ENCODE measurements around the gene FAP. TPM values are rescaled to one million over a fixed set of nuclear protein-coding genes. Genes with fewer than 3 reads are reported as not detected.
A peak's percentile ranks its signal among the peaks of the same experiment; 100 is the strongest.

FAP gene
- total and polyA plus RNA-seq, 2 experiments from 2014 or later: not detected

DNA sequence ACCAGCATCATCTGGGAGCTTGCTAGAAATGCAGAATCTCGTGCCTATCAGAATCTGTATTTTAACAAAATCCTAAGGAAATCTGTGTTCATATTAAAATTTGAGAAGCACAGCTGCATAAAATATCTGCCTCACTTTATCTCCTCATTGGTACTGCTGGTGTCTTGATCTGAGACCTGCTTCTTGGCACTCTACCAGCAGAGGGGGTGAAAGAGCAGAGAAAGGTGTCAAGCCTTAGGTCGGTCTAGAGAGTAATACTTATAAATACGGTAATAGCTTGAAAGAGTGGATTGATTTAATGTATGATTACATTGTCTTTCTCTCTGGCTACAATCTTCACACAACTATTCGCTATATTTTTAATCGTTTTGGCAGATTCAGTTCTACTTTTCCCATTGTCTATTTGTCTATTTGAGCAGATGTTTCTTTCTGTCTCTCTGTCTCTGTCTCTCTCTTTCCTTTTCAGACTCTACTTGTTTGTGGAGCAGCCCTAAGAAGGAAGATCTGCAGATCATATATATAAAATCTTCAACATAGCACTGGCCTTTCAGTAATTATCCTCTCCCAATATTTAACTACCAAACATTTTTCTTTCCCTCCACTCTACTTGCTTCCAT lies 89.5 kb downstream of the FAP start:
- TF ChIP-seq, protein P1, sequence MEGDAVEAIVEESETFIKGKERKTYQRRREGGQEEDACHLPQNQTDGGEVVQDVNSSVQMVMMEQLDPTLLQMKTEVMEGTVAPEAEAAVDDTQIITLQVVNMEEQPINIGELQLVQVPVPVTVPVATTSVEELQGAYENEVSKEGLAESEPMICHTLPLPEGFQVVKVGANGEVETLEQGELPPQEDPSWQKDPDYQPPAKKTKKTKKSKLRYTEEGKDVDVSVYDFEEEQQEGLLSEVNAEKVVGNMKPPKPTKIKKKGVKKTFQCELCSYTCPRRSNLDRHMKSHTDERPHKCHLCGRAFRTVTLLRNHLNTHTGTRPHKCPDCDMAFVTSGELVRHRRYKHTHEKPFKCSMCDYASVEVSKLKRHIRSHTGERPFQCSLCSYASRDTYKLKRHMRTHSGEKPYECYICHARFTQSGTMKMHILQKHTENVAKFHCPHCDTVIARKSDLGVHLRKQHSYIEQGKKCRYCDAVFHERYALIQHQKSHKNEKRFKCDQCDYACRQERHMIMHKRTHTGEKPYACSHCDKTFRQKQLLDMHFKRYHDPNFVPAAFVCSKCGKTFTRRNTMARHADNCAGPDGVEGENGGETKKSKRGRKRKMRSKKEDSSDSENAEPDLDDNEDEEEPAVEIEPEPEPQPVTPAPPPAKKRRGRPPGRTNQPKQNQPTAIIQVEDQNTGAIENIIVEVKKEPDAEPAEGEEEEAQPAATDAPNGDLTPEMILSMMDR (IDR thresholded peaks at IDR 0.05; ENCODE audit: low read depth, low read length): peak; percentile 61
- no peak overlapping the region for H3K4me3 ChIP-seq
- no peaks in the 10 kb centered on the region for H3K36me3 ChIP-seq

DNA sequence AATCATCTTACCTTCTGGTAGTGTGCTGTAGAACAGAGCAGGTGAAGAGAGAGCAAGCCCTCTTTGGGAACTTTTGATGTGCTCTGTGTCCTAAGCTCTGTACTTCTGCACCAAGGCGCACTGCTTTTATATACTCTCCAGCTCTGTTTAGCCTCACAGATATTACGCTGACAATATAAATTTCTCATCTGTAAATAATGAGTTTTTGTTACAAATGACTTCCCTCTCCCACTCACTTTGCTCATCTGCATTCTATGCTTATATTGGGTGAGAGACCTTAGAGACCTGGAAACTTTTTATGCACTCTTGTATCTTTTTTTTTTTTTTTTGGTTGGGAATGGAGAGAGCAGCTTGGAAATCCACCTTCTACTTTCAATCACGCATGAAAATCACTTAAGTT lies 91.1 kb downstream of the FAP start, which contains the start of gene GCG:
GCG (minus strand) TSS at position 101 of the 400 bp plus-strand sequence. CDS start 3,069 bp downstream, outside the sequence.
- H3K27me3 ChIP-seq: no peaks in the 10 kb centered on the region
- no peak within 1 kb of the TSS for H3K27ac ChIP-seq
- H3K4me1 ChIP-seq (ENCODE audit: low read depth): no peaks in the 10 kb centered on the region
- no peaks in the 10 kb centered on the region for H3K36me3 ChIP-seq
- DNase-seq (ENCODE audit: low read depth in 1 of 2, low spot score in 1 of 2): no peak
- H3K9me3 ChIP-seq (ENCODE audit: low read depth): no peaks in the 10 kb centered on the region
- TF ChIP-seq, protein P1 (IDR thresholded peaks at IDR 0.05; ENCODE audit: low read depth, low read length): no peak
- H3K4me3 ChIP-seq: no peak within 1 kb of the TSS

More for the DNA sequence above, 89.5 kb downstream of the FAP start:
- H3K27me3 ChIP-seq: no peaks in the 10 kb centered on the region
- no peaks in the 10 kb centered on the region for H3K9me3 ChIP-seq (ENCODE audit: low read depth)
- H3K27ac ChIP-seq: no peak overlapping the region
- peak; percentile 64 to 73 for DNase-seq (ENCODE audit: low read depth in 1 of 2, low spot score in 1 of 2)
- no peaks in the 10 kb centered on the region for H3K4me1 ChIP-seq (ENCODE audit: low read depth)

DNA sequence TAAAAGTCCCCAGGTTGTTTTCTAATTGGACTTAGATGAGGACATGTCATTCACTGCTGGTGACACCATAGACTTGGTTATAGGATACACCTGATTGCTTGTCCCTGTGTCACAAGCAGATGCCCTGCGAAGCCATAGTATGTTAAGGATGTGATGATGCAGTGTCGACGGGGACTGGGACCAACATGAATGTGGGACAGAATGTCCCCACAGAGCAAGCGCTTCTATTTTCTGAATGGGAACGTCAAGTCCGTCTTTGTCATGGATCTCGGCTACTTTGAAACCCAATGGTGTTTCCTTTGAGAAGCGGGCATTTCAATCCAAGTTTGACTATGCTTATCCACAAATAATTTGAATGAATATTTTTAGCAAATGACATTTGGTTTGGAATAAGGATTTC lies 93.3 kb downstream of the FAP start:
- H3K27ac ChIP-seq: no peak overlapping the region
- no peaks in the 10 kb centered on the region for H3K27me3 ChIP-seq
- no peaks in the 10 kb centered on the region for H3K9me3 ChIP-seq (ENCODE audit: low read depth)
- no peak for DNase-seq (ENCODE audit: low read depth in 1 of 2, low spot score in 1 of 2)
- no peaks in the 10 kb centered on the region for H3K36me3 ChIP-seq
- H3K4me1 ChIP-seq (ENCODE audit: low read depth): no peaks in the 10 kb centered on the region
- TF ChIP-seq, protein P1 (IDR thresholded peaks at IDR 0.05; ENCODE audit: low read depth, low read length): no peak
- H3K4me3 ChIP-seq: no peak overlapping the region

DNA sequence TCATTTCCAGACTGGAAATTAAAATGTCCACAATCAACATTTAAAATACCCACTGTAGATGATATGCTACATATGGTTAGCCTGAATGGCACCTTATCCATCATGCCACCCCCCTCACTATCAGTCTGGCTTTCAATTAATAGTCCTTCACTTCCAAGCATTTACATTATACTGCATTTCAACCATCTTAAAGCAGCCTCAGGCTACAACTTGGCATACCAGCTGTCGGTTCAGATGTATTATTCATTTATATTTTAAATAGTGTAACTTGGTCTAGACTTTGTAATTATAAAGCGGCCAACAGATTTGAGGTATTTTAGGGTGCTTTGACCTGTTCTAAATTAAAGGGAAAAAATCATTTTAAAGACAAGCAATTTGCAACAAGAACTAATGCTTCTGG lies 93.8 kb downstream of the FAP start:
- TF ChIP-seq, protein P1 (IDR thresholded peaks at IDR 0.05; ENCODE audit: low read depth, low read length): no peak
- Histone ChIP-seq H3K4me1 (ENCODE audit: low read depth) (no peaks in the 10 kb centered on the region), H3K27ac (no peak overlapping the region), H3K4me3 (no peak overlapping the region), H3K36me3 (no peaks in the 10 kb centered on the region), H3K27me3 (no peaks in the 10 kb centered on the region), H3K9me3 (ENCODE audit: low read depth) (no peaks in the 10 kb centered on the region)
- no peak for DNase-seq (ENCODE audit: low read depth in 1 of 2, low spot score in 1 of 2)

DNA sequence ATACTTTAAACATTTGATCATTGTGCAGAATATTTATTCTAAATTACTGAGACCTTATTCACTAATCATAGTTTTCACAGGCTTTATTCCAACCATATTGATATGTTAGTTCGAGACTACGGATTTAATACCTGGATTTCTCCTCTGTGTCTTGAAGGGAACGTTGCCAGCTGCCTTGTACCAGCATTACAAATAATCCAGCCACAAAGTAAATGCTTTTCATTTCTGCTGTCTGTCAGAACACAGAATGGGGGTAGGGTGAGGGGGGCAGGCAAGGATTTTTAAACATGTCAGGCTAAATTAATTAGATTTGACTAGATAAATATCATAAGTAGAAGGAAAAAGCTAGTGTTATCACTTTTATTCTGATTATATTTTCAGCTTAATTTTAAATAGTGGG lies 94.3 kb downstream of the FAP start:
- TF ChIP-seq, protein P1 (IDR thresholded peaks at IDR 0.05; ENCODE audit: low read depth, low read length): no peak
- H3K27ac ChIP-seq: no peak overlapping the region
- H3K4me3 ChIP-seq: no peak overlapping the region
- DNase-seq (ENCODE audit: low read depth in 1 of 2, low spot score in 1 of 2): no peak
- H3K9me3 ChIP-seq (ENCODE audit: low read depth): no peaks in the 10 kb centered on the region
- no peaks in the 10 kb centered on the region for H3K36me3 ChIP-seq
- no peaks in the 10 kb centered on the region for H3K4me1 ChIP-seq (ENCODE audit: low read depth)
- no peaks in the 10 kb centered on the region for H3K27me3 ChIP-seq

All from cardiac muscle cell (in vitro differentiated cells and primary cell).